Glutamatergic neuron (in vitro differentiated cells): ENCODE results near the gene OR56A1. TPM values are rescaled to one million over a fixed set of nuclear protein-coding genes. Genes with fewer than 3 reads are reported as not detected.

Experiments
- DNase-seq: peaks from one replicate; pipeline ENCODE4 v3.0.0; 2022
- H3K27ac Mint-ChIP-seq: one replicate; pipeline ENCODE4 v1.8.0; 2020; ENCODE audit warnings: mild to moderate bottlenecking, mixed read lengths, inconsistent platforms; ENCODE audit not compliant: unreplicated experiment
- H3K27me3 Mint-ChIP-seq: one replicate; pipeline ENCODE4 v1.8.0; 2020; ENCODE audit warnings: mild to moderate bottlenecking, moderate library complexity, mixed read lengths, inconsistent platforms; ENCODE audit not compliant: unreplicated experiment
- H3K36me3 Mint-ChIP-seq: one replicate; pipeline ENCODE4 v1.8.0; 2020; ENCODE audit warnings: mild to moderate bottlenecking, mixed read lengths, inconsistent platforms; ENCODE audit not compliant: unreplicated experiment
- H3K4me1 Mint-ChIP-seq: one replicate; pipeline ENCODE4 v1.8.0; 2020; ENCODE audit warnings: mild to moderate bottlenecking, low read depth, mixed read lengths, inconsistent platforms; ENCODE audit not compliant: unreplicated experiment
- H3K4me3 Mint-ChIP-seq: one replicate; pipeline ENCODE4 v1.8.0; 2020; ENCODE audit warnings: mild to moderate bottlenecking, mixed read lengths, inconsistent platforms; ENCODE audit not compliant: unreplicated experiment
- H3K9me3 Mint-ChIP-seq: one replicate; pipeline ENCODE4 v1.8.0; 2020; ENCODE audit warnings: mild to moderate bottlenecking, moderate library complexity, mixed read lengths, inconsistent platforms; ENCODE audit not compliant: unreplicated experiment
- CTCF ChIP-seq: fragments of 200-600 bp; sonication (generic); IDR thresholded peaks from one replicate; pipeline ENCODE4 v1.5.0; 2021; ENCODE audit not compliant: partially characterized antibody, unreplicated experiment
- total RNA-seq: library from RNA; stranded (reverse); fragmentation: NEBNext Ultra II Directional; extraction: Animal tissue kit (Norgen Biotek cat#: 25700); gene quantifications from one replicate; pipeline ENCODE4 v1.2.1, GENCODE V29; 2021; ENCODE audit not compliant: unreplicated experiment

Gene OR56A1
- total RNA-seq, 1 donor from 2014 or later, result 0.15 TPM

- no peak for DNase-seq
- H3K4me3 Mint-ChIP-seq, result no peak overlapping the region
- TF ChIP-seq CTCF, result no peak
- no peaks in the 10 kb centered on the region for H3K36me3 Mint-ChIP-seq
- H3K9me3 Mint-ChIP-seq, result no peaks in the 10 kb centered on the region
- H3K27me3 Mint-ChIP-seq, result no peaks in the 10 kb centered on the region
- H3K4me1 Mint-ChIP-seq, result no peaks in the 10 kb centered on the region
- H3K27ac Mint-ChIP-seq, result no peak overlapping the region
Measured at GRCh38 chr11:6062691-6063358, 32.3 kb upstream of the OR56A1 start.

- Mint-ChIP-seq H3K4me3 (no peak overlapping the region), H3K9me3 (no peaks in the 10 kb centered on the region), H3K27ac (no peak overlapping the region), H3K27me3 (no peaks in the 10 kb centered on the region), H3K36me3 (no peaks in the 10 kb centered on the region), H3K4me1 (no peaks in the 10 kb centered on the region)
- TF ChIP-seq CTCF, result no peak
- no peak for DNase-seq
Measured at GRCh38 chr11:6061475-6061874, 30.9 kb upstream of the OR56A1 start.

- H3K4me3 Mint-ChIP-seq, result no peak overlapping the region
- H3K9me3 Mint-ChIP-seq, result peaks cover 2% of the 10 kb centered on the region
- H3K4me1 Mint-ChIP-seq, result no peaks in the 10 kb centered on the region
- no peak for DNase-seq
- H3K36me3 Mint-ChIP-seq, result no peaks in the 10 kb centered on the region
- no peak overlapping the region for H3K27ac Mint-ChIP-seq
- H3K27me3 Mint-ChIP-seq, result no peaks in the 10 kb centered on the region
- no peak for TF ChIP-seq CTCF
Measured at GRCh38 chr11:6057452-6057851, 26.9 kb upstream of the OR56A1 start.

- TF ChIP-seq CTCF, result no peak
- no peak overlapping the region for H3K27ac Mint-ChIP-seq
- peaks cover 2% of the 10 kb centered on the region for H3K9me3 Mint-ChIP-seq
- H3K36me3 Mint-ChIP-seq, result no peaks in the 10 kb centered on the region
- H3K27me3 Mint-ChIP-seq, result no peaks in the 10 kb centered on the region
- no peak overlapping the region for H3K4me3 Mint-ChIP-seq
- H3K4me1 Mint-ChIP-seq, result peaks cover 3% of the 10 kb centered on the region
- DNase-seq, result no peak
Measured at GRCh38 chr11:6055569-6055968, 25.0 kb upstream of the OR56A1 start.

GRCh38 chr11:6052374-6052773, 21.8 kb upstream of the OR56A1 start:
- H3K9me3 Mint-ChIP-seq, result peaks cover 2% of the 10 kb centered on the region
- DNase-seq, result no peak
- H3K4me3 Mint-ChIP-seq, result no peak overlapping the region
- peaks cover 3% of the 10 kb centered on the region for H3K4me1 Mint-ChIP-seq
- peak overlapping the region; percentile 56 for H3K27ac Mint-ChIP-seq
- TF ChIP-seq CTCF, result no peak
- no peaks in the 10 kb centered on the region for H3K36me3 Mint-ChIP-seq
- H3K27me3 Mint-ChIP-seq, result no peaks in the 10 kb centered on the region
